Brain microvascular endothelial cell (primary cell): ENCODE results near the gene COBLL1.

Source experiments
- DNase-seq: peaks from one replicate; pipeline ENCODE4 v3.0.0-alpha.2; 2020
- H3K27ac ChIP-seq: fragments of 250-450 bp; sonication (Bioruptor Pico); 2 replicates; pipeline ENCODE4 v1.5.1; 2020; ENCODE audit warnings: mild to moderate bottlenecking, moderate library complexity
- H3K27me3 ChIP-seq: fragments of 250-450 bp; sonication (Bioruptor Pico); replicated peaks from 2 replicates; pipeline ENCODE4 v1.5.1; 2020; ENCODE audit warnings: mild to moderate bottlenecking
- H3K36me3 ChIP-seq: fragments of 250-450 bp; sonication (Bioruptor Pico); replicated peaks from 2 replicates; pipeline ENCODE4 v1.5.1; 2020; ENCODE audit warnings: mild to moderate bottlenecking
- H3K4me3 ChIP-seq: 2 replicates; pipeline ENCODE4 v1.5.1; 2011; ENCODE audit warnings: low read depth, mild to moderate bottlenecking, control low read depth, low read length, moderate library complexity
- in situ Hi-C: cut with HindIII; loops from 2 replicates; pipeline ENCODE4 v1.10.0; 2017; ENCODE audit warnings: low sequenced_read_pairs, low pct_ligation_motif_present
- TF ChIP-seq, protein P1 (sequence below): IDR thresholded peaks from 2 replicates; pipeline ENCODE4 v1.5.1; 2011; ENCODE audit warnings: low read depth, mild to moderate bottlenecking, moderate library complexity, low read length, control low read depth, inconsistent platforms; ENCODE audit errors: missing control alignments

The COBLL1 gene

DNA sequence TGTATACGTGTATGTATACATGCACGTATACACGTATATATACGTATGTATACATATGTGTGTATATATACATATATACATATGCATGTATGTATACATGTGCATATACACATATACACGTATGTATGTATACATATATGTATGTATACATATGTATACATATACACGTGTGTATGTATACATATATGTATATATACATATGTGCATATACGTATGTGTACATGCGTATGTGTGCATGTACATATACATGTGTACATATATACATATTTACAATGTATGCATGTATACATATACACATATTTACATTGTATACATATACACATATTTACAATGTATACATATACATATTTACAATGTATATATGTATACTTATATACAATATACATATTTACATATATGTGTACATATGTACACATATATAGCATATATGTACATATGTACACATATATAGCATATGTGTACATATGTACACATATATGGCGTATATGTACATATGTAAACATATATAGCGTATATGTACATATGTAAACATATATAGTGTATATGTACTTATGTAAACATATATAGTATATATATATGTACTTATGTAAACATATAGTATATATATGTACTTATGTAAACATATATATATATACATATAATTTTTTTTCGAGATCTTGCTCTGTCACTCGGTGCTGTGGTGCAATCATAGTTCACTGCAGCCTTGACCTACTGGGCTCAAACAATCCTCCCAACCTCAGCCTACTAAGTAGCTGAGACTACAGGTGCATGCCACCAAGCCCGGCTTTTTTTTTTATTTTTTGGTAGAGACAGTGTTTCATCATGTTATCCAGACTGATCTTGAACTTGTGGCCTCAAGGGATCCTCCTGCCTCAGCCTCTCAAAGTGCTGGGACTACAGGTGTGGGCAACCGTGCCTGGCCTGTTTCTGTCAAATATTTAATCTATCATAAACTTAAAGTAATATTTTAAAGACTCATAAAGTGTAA lies 23.2 kb downstream of the COBLL1 start:
- no peaks in the 10 kb centered on the region for H3K27me3 ChIP-seq
- in situ Hi-C loops: no loop called here
- H3K4me3 ChIP-seq: no peak overlapping the region
- TF ChIP-seq, protein P1, sequence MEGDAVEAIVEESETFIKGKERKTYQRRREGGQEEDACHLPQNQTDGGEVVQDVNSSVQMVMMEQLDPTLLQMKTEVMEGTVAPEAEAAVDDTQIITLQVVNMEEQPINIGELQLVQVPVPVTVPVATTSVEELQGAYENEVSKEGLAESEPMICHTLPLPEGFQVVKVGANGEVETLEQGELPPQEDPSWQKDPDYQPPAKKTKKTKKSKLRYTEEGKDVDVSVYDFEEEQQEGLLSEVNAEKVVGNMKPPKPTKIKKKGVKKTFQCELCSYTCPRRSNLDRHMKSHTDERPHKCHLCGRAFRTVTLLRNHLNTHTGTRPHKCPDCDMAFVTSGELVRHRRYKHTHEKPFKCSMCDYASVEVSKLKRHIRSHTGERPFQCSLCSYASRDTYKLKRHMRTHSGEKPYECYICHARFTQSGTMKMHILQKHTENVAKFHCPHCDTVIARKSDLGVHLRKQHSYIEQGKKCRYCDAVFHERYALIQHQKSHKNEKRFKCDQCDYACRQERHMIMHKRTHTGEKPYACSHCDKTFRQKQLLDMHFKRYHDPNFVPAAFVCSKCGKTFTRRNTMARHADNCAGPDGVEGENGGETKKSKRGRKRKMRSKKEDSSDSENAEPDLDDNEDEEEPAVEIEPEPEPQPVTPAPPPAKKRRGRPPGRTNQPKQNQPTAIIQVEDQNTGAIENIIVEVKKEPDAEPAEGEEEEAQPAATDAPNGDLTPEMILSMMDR: no peak
- H3K36me3 ChIP-seq: no peaks in the 10 kb centered on the region
- no peak overlapping the region for H3K27ac ChIP-seq
- no peak for DNase-seq

GRCh38 chr2:164816900-164817299 lies 24.7 kb downstream of the COBLL1 start:
- no peak for DNase-seq
- H3K36me3 ChIP-seq: no peaks in the 10 kb centered on the region
- no peak overlapping the region for H3K4me3 ChIP-seq
- TF ChIP-seq, protein P1: no peak
- no peak overlapping the region for H3K27ac ChIP-seq
- no peaks in the 10 kb centered on the region for H3K27me3 ChIP-seq
- in situ Hi-C loops: no loop called here

- TF ChIP-seq, protein P1: no peak
- in situ Hi-C loops: no loop called here
- no peak for DNase-seq
Observed at GRCh38 chr2:164816046-164816445, 25.6 kb downstream of the COBLL1 start.

DNA sequence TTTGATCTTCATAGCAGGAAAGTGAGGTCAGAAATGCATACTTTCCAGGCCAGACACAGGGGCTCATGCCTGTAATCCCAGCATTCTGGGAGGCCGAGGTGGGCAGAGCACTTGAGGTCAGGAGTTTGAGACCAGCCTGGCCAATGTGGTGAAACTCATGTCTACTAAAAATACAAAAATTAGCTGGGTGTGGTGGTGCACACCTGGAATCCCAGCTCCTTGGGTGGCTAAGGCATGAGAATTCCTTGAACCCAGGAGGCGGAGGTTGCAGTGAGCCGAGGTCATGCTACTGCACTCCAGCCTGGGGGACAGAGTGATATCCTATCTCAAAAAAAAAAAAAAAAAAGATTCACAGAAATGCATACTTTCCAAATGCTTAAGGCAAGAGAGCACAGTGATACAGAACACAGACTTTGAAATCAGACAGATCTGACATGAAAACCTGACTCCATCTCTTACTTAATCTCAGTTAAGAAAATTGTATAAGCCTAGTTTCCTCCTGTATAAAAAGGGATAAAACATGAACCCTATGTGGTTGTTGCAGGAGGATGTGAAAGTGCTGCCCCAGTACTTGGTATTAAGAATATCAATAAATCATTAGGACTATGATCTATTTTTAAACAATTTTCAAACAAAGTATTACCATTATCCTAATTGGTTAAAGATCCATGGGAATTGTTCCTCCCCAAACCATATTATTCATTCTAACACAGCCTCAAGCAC lies 26.4 kb downstream of the COBLL1 start:
- in situ Hi-C loops: no loop called here

More at GRCh38 chr2:164816046-164816445, 25.6 kb downstream of the COBLL1 start:
- Histone ChIP-seq H3K36me3 (no peaks in the 10 kb centered on the region), H3K27me3 (no peaks in the 10 kb centered on the region), H3K4me3 (no peak overlapping the region), H3K27ac (no peak overlapping the region)

DNA sequence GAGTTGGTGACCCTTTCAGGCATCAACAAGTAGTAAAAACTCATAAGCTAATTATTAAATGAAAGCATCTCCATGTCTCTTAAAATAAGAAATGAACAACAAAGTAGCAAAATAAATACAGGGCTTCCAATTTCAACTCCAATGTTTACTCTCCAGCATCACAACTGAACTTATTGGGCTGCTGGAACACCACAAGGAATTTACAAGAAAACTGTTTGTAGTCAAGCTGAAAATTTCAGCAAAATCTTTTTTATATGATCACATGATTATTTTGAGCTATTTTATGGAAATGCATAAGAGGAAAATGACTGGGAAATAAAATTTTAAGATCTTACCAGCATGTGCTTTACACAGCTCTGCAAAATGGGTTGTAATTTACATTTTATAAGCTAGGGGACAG lies 28.1 kb downstream of the COBLL1 start:
- Histone ChIP-seq H3K27me3 (no peaks in the 10 kb centered on the region), H3K27ac (no peak overlapping the region), H3K4me3 (no peak overlapping the region), H3K36me3 (no peaks in the 10 kb centered on the region)
- no peak for DNase-seq
- in situ Hi-C loops: no loop called here
- TF ChIP-seq, protein P1: no peak

More for the DNA sequence above, 26.4 kb downstream of the COBLL1 start:
- H3K36me3 ChIP-seq: no peaks in the 10 kb centered on the region
- TF ChIP-seq, protein P1: no peak
- DNase-seq: no peak
- H3K4me3 ChIP-seq: no peak overlapping the region
- H3K27ac ChIP-seq: no peak overlapping the region
- no peaks in the 10 kb centered on the region for H3K27me3 ChIP-seq
